MM.1S (cell line): Measurements from ENCODE around the gene NAALADL2.

ENCODE experiments used
- EZH2 ChIP-seq: fragments of 300-600 bp; sonication (generic); optimal IDR thresholded peaks from 2 replicates; pipeline ENCODE3; 2017; ENCODE audit warnings: low read depth, mild to moderate bottlenecking, antibody characterized with exemption, low read length, mixed read lengths
- TF ChIP-seq, protein P1 (sequence below): fragments of 300-600 bp; sonication (generic); IDR thresholded peaks from 2 replicates; pipeline ENCODE4 v1.5.1; 2016; ENCODE audit warnings: antibody characterized with exemption, low read length, mixed read lengths

GRCh38 chr3:175273573-175273972, 414.4 kb downstream of the NAALADL2 start:
- TF ChIP-seq, protein P1, sequence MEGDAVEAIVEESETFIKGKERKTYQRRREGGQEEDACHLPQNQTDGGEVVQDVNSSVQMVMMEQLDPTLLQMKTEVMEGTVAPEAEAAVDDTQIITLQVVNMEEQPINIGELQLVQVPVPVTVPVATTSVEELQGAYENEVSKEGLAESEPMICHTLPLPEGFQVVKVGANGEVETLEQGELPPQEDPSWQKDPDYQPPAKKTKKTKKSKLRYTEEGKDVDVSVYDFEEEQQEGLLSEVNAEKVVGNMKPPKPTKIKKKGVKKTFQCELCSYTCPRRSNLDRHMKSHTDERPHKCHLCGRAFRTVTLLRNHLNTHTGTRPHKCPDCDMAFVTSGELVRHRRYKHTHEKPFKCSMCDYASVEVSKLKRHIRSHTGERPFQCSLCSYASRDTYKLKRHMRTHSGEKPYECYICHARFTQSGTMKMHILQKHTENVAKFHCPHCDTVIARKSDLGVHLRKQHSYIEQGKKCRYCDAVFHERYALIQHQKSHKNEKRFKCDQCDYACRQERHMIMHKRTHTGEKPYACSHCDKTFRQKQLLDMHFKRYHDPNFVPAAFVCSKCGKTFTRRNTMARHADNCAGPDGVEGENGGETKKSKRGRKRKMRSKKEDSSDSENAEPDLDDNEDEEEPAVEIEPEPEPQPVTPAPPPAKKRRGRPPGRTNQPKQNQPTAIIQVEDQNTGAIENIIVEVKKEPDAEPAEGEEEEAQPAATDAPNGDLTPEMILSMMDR: no peak
- TF ChIP-seq EZH2: no peak
